ENCODE results near the gene HOXD9. TPM values are rescaled to one million over a fixed set of nuclear protein-coding genes. Genes with fewer than 3 reads are reported as not detected.

HOXD9 gene
- total and polyA plus RNA-seq, 2 of the 8 experiments (the other 6 are each of a cell fraction or from before 2014, with no cell fraction given) = not detected

GRCh38 chr2:176079285-176079830 lies 43.2 kb upstream of the HOXD9 start:
- no peak overlapping the region for H4K5ac ChIP-seq (ENCODE audit: insufficient read length, low read depth, low read length)
- H3K27me3 ChIP-seq (replicated peaks in 1 of 4; ENCODE audit: control insufficient read depth in 3 of 4, extremely low read depth in 1 of 4, insufficient read depth in 3 of 4, low read length in 3 of 4) = peaks cover 85 to 98% (median 92%) of the 10 kb centered on the region in 4 experiments
- H3K4me2 ChIP-seq (ENCODE audit: insufficient read depth in 1 of 2, low read depth in 2 of 2, low read length in 2 of 2) = peak overlapping the region; percentile 67 to 83
- DNase-seq (ENCODE audit: low read depth in 1 of 2, low spot score in 2 of 2) (peak in 1 of 2 experiments; percentile 63), FAIRE-seq (no peak)
- no peak overlapping the region for H3K27ac ChIP-seq (ENCODE audit: low read depth, low read length)
- H2AK5ac ChIP-seq (ENCODE audit: low read depth, low read length) = no peak overlapping the region
- no peak overlapping the region for H3K56ac ChIP-seq (replicated peaks; ENCODE audit: insufficient read length, low read depth, low read length)
- no peaks in the 10 kb centered on the region for H3K79me1 ChIP-seq (ENCODE audit: low read depth, low read length)
- no peak overlapping the region; the same call in 1 of the 2 replicates for H2BK12ac ChIP-seq (ENCODE audit: low read depth, low read length)
- no peak overlapping the region for H3K14ac ChIP-seq (ENCODE audit: insufficient read length)
- H4K20me1 ChIP-seq (replicated peaks in 1 of 2; ENCODE audit: control insufficient read depth in 1 of 2, insufficient read depth in 2 of 2, low read length in 2 of 2) = peaks cover 12 to 17% of the 10 kb centered on the region in 2 experiments
- peak overlapping the region; percentile 67; the same call in 1 of the 2 replicates for H2BK15ac ChIP-seq (ENCODE audit: low read length)
- no peak overlapping the region for H3K9ac ChIP-seq (replicated peaks in 1 of 4; ENCODE audit: extremely low read depth in 1 of 4, low read depth in 3 of 4, low read length in 3 of 4)
- peaks cover 0 to 29% (median 11%) of the 10 kb centered on the region in 4 experiments; a peak in 5 of 7 replicates for H3K4me1 ChIP-seq (replicated peaks in 1 of 4; ENCODE audit: control insufficient read depth in 3 of 4, insufficient read depth in 4 of 4, low read length in 3 of 4)
- no peak overlapping the region for H3K23ac ChIP-seq (ENCODE audit: insufficient read length)
- no peak overlapping the region for H2BK120ac ChIP-seq (replicated peaks; ENCODE audit: low read depth, low read length)
- no peak overlapping the region for H3K18ac ChIP-seq (ENCODE audit: extremely low read depth, low read length)
- H4K91ac ChIP-seq (replicated peaks; ENCODE audit: insufficient read length, low read length) = no peak overlapping the region
- 2% methylated on average over 30 of the region's 30 CpGs; no CpG with 5 or more reads in 1 of the 2 experiments for WGBS, 2 experiments (ENCODE audit: extremely low coverage in 1 of 2, insufficient coverage in 1 of 2, insufficient read length in 1 of 2, insufficient replicate concordance in 2 of 2, low coverage in 1 of 2, low lambda C conversion rate in 2 of 2, missing lambda C conversion rate in 1 of 2)
- H2AFZ ChIP-seq (ENCODE audit: low read length) = no peak overlapping the region
- H2BK5ac ChIP-seq (ENCODE audit: low read depth, low read length) = no peak overlapping the region
- no peaks in the 10 kb centered on the region for H3K79me2 ChIP-seq (ENCODE audit: control insufficient read depth in 1 of 2, insufficient read depth in 2 of 2, low read length in 2 of 2)
- ChIA-PET CTCF (ENCODE audit: partially characterized antibody) (interaction anchor here (0.6 to 7.8 kb wide), 31 partner anchors 8 to 1481 kb away, joined by 3 to 130 read pairs (median 4); partner anchors contain the start of genes HOXD12 and LNPK), POLR2A (ENCODE audit: partially characterized antibody) (interaction anchor here (0.6 to 2.5 kb wide), 2 partner anchors 18 to 34 kb away, joined by 3 to 8 read pairs; no protein-coding TSS in a partner anchor)
- no peak overlapping the region for H3K4ac ChIP-seq (replicated peaks; ENCODE audit: insufficient read length, low read depth, low read length)
- peaks cover 6% of the 10 kb centered on the region; the same call in 1 of the 2 replicates for H3K23me2 ChIP-seq (ENCODE audit: low read depth, low read length)
- H4K8ac ChIP-seq (ENCODE audit: extremely low read depth, insufficient read depth, low read length) = peak overlapping the region; percentile 81; the same call in 1 of the 2 replicates
- no peak overlapping the region for H2BK20ac ChIP-seq (ENCODE audit: low read length)
- peak overlapping the region; percentile 4 to 52 (median 26); a peak in 6 of 8 replicates for H3K4me3 ChIP-seq (ENCODE audit: extremely low read depth in 1 of 4, insufficient read depth in 2 of 4, low read depth in 3 of 4, low read length in 4 of 4)
- H3K36me3 ChIP-seq (ENCODE audit: control insufficient read depth in 2 of 4, insufficient read depth in 4 of 4, low read length in 3 of 4) = peaks cover 0 to 5% (median 0%) of the 10 kb centered on the region in 4 experiments; a peak in 1 of 8 replicates
- no peaks in the 10 kb centered on the region; a peak in 1 of 4 replicates for H3K9me3 ChIP-seq (ENCODE audit: insufficient read depth in 2 of 2, low read depth in 1 of 2, low read length in 1 of 2)
- TF ChIP-seq CBX5 (IDR thresholded peaks at IDR 0.05; ENCODE audit: low read depth, low read length) (no peak), ASH2L (IDR thresholded peaks at IDR 0.05; ENCODE audit: low read length) (peak; percentile 77), RXRA (IDR thresholded peaks at IDR 0.05; ENCODE audit: insufficient read depth, low read depth, low read length) (no peak), HDAC2 (IDR thresholded peaks at IDR 0.05; ENCODE audit: borderline replicate concordance in 1 of 2, low read depth in 2 of 2, low read length in 2 of 2) (no peak), CTBP2 (IDR thresholded peaks at IDR 0.05; ENCODE audit: borderline replicate concordance, insufficient read depth, insufficient read length, low read length) (peak; percentile 26), KDM4A (IDR thresholded peaks at IDR 0.05; ENCODE audit: low read depth, low read length, severe bottlenecking) (peak; percentile 0), EGR1 (IDR thresholded peaks at IDR 0.05; ENCODE audit: borderline replicate concordance, low read depth, low read length) (0 out of 2 replicates have a peak, but pooled peaks have one; percentile 16), EZH2 (IDR thresholded peaks at IDR 0.05; ENCODE audit: low read depth, low read length, severe bottlenecking) (peak; percentile 73), BACH1 (IDR thresholded peaks at IDR 0.05; ENCODE audit: low read length) (no peak), RBBP5 (IDR thresholded peaks at IDR 0.05; ENCODE audit: borderline replicate concordance, low read depth, low read length) (0 out of 2 replicates have a peak, but pooled peaks have one; percentile 20), SUZ12 (IDR thresholded peaks at IDR 0.05; ENCODE audit: low read length) (peak; percentile 85)
